HG02973 (cell line): ENCODE results near the gene PSMB2.

ENCODE experiments used
- ATAC-seq: cut with Tn5 transposase; IDR thresholded peaks from one replicate; pipeline ENCODE4 v1.9.1; 2021; ENCODE audit warnings: moderate library complexity; ENCODE audit not compliant: unreplicated experiment

Gene PSMB2

GRCh38 chr1:35557611-35558373 lies 83.5 kb downstream of the PSMB2 start, which contains the start of gene NCDN:
Gene NCDN (plus strand): TSS chr1:35557799. CDS start chr1:35558191, 392 bp downstream.
- ATAC-seq, result peak; percentile 72

GRCh38 chr1:35557118-35557610 lies 84.2 kb downstream of the PSMB2 start, which contains the start of gene KIAA0319L:
Gene KIAA0319L (minus strand): TSS chr1:35557403. CDS start chr1:35554491, 2,912 bp downstream.
- ATAC-seq, result peak; percentile 66

DNA sequence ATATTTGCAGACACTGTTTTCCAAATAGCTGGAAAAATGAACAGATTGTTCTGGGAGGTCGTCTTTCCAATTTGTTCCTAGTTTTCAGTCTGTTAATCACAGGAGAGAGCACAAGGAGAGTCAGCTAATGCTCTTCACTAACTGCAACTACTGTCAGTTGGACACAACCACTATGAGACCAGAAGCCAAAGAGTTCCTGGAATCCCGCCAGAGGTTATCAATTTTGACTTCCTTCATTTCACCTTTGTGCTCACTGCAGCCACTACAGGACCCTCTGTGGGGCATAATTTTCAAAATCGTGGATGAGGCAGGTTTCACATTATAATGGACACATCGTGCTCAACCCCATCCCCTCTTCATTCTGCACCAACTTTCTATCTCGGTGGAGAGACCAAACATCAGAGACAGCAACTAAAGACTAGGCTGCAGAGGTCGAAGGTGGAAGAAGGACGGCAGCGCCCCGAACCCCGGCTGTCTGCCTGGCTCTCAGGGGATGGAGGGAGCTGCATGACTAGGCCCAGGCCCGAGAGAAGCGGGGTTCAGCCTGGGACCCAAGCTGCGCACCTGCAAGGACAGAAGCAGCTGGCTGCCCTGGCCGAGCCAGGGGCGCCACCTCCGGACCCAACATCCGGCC lies 84.7 kb downstream of the PSMB2 start:
- no peak for ATAC-seq

- no peak for ATAC-seq
These were observed 85.5 kb downstream of the PSMB2 start for GRCh38 chr1:35555601-35556477.

- ATAC-seq, result no peak
These were observed 86.1 kb downstream of the PSMB2 start for GRCh38 chr1:35555212-35555584.

GRCh38 chr1:35554266-35555211 lies 86.8 kb downstream of the PSMB2 start:
- no peak for ATAC-seq

GRCh38 chr1:35553851-35554250 lies 87.5 kb downstream of the PSMB2 start:
- no peak for ATAC-seq
